SU-DHL-6 (cell line): Measurements from ENCODE around the gene ADCY10.

ENCODE experiments used
- EZH2phosphoT487 ChIP-seq: fragments of 200-600 bp; sonication (generic), shearing (Covaris generic); conservative IDR thresholded peaks from 2 replicates; pipeline ENCODE4 v1.6.1; 2018; ENCODE audit warnings: mild to moderate bottlenecking, antibody characterized with exemption, low read length, moderate library complexity, mixed read lengths
- TF ChIP-seq, protein P1 (sequence below): fragments of 200-600 bp; sonication (generic); IDR thresholded peaks from one replicate; pipeline ENCODE4 v1.5.1; 2017; ENCODE audit warnings: antibody characterized with exemption, mild to moderate bottlenecking, low read length, moderate library complexity; ENCODE audit not compliant: insufficient read depth, poor library complexity, severe bottlenecking

GRCh38 chr1:167836197-167836596 lies 77.7 kb downstream of the ADCY10 start:
- TF ChIP-seq, protein P1, sequence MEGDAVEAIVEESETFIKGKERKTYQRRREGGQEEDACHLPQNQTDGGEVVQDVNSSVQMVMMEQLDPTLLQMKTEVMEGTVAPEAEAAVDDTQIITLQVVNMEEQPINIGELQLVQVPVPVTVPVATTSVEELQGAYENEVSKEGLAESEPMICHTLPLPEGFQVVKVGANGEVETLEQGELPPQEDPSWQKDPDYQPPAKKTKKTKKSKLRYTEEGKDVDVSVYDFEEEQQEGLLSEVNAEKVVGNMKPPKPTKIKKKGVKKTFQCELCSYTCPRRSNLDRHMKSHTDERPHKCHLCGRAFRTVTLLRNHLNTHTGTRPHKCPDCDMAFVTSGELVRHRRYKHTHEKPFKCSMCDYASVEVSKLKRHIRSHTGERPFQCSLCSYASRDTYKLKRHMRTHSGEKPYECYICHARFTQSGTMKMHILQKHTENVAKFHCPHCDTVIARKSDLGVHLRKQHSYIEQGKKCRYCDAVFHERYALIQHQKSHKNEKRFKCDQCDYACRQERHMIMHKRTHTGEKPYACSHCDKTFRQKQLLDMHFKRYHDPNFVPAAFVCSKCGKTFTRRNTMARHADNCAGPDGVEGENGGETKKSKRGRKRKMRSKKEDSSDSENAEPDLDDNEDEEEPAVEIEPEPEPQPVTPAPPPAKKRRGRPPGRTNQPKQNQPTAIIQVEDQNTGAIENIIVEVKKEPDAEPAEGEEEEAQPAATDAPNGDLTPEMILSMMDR: no peak
- no peak for TF ChIP-seq EZH2phosphoT487
